LoVo (cell line): ENCODE measurements around the gene SENP2.
A peak's percentile ranks its signal among the peaks of the same experiment; 100 is the strongest.
"Not testable (repeated sequence)": the region's sequence is repeated elsewhere in the genome, so short reads cannot be mapped to it uniquely, and the experiment has no call there.

Experiments used
- DNase-seq: peaks from one replicate; pipeline ENCODE4 v3.0.0-alpha.2; 2016; ENCODE audit warnings: low spot score

Gene SENP2

DNA sequence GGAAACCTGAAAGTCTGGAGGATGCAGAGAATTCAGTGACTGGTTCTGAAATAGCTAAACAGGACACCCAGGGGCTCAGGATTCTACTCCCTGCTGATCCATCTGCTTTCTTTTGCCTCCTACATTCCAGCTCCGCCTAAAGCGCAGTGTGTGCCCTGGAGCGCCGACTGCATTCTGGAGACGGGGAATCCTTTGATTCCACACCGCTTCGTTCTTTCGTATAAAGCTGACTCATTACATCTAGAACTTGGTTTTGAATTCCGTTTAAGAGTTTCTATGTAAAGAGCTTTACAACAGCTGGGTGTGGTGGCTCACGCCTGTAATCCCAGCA, 61.8 kb downstream of the SENP2 start:
- DNase-seq, result no peak

DNA sequence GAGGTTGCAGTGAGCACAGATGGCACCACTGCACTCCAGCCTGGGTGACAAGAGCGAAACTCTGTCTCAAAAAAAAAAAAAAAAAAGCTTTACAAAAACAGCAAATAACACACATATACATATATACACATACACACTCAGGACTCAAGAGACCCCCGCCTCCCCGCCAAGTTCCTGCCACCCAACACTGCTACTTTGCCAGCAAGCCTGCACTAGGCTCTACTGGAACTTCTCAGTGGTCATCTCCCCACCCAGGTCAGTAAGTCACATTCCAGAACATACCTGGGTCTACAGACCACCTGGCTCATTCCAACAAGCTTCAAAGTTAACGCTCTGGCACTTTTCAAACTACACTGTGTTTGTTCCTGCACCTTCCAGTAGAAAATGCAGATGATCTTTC, 62.3 kb downstream of the SENP2 start:
- DNase-seq, result no peak

DNA sequence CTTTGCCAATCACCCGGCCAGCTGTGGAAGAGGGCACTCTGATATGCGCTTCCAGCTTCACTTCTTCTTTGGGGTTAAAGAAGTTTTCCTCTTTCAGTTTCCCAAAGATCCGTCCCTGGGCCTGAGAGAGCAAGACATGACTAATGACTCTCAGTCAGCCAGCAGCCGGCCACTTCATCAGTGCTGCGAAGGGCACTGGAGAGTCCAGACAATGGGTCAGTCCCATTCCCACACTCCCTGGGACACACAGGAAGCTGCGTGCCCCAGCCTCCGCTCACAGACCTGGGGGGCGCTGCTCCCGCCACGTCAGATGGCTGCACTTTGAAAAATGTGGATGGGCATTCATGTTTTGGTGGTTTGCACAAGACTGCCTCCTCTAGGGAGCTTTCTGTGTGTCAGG, 63.3 kb downstream of the SENP2 start:
- no peak for DNase-seq

DNA sequence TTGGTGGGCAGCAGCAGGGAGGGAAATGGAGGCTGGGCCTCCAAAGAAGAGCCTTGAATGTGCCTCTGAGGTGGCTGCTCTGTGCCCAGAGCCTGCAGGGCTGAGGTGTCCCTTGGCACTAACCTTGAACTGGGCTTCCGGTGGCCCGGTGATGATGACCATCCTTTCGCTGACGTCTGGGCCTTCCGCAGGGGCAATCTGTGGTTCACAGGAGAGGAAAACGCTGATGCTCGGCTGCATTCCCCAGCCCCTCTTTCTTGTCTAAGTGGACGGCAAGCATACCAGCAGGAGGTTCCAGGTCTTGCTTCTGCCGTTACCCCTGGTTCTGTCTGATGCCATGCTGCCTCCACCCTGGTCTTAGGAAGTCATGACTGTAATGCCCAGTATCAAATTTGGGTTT, 65.9 kb downstream of the SENP2 start:
- DNase-seq, result no peak

DNA sequence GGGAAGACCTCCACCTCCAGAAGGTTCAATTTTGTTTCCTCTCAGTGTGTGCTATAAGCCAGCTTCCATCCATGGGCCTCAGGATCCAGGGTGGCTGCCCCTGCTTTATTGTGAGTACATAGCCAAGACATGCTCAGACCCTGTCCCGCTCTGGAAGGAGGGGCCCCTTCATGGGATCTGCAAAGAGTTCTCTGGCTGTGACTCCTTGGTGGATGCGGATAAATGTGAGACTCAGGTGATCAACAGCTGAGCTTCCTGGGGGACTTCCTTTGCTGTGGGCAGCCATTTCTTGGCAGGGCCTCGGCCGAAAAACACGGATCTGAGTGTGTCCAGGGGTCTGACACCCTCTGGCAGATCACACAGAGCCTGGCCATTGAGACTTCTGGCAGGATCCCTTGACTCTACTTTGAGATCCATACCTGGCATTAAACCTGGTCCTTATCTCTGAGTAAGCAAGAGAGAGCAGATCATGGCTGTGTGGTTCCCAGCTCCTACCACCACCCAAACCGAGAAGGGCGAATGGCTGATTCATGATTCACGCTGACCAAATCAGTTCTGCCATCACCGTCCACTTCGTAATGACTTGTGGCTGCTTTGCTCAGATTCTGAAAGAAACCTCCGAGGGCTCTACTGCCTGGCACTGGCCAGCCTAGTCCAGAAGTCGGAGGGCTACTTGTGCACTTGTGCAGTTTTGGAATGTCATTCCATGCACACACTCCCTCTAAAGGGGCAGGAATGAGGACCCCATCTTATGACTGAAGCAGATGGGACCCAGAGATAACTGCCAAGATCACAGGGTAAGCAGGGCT, 68.1 kb downstream of the SENP2 start:
- DNase-seq, result no peak

DNA sequence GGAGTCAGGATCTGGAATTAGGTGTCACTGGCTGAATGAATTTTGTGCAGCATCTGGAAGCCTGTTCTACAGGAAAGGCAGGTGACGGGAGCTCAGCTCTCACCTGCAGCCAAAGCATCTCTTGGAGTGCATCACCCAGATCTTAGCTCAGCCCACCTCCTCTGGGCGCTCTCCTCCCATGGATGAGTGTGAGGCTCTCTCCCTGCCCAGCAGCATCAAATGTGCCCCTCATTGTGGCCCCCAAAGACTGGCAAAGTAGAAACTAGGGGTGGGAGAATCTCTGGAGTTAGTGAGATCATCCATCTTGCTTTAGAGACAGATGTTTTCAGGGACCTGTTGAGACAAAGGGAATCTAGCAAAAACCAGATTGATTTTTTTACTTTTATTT, 68.7 kb downstream of the SENP2 start:
- no peak for DNase-seq

DNA sequence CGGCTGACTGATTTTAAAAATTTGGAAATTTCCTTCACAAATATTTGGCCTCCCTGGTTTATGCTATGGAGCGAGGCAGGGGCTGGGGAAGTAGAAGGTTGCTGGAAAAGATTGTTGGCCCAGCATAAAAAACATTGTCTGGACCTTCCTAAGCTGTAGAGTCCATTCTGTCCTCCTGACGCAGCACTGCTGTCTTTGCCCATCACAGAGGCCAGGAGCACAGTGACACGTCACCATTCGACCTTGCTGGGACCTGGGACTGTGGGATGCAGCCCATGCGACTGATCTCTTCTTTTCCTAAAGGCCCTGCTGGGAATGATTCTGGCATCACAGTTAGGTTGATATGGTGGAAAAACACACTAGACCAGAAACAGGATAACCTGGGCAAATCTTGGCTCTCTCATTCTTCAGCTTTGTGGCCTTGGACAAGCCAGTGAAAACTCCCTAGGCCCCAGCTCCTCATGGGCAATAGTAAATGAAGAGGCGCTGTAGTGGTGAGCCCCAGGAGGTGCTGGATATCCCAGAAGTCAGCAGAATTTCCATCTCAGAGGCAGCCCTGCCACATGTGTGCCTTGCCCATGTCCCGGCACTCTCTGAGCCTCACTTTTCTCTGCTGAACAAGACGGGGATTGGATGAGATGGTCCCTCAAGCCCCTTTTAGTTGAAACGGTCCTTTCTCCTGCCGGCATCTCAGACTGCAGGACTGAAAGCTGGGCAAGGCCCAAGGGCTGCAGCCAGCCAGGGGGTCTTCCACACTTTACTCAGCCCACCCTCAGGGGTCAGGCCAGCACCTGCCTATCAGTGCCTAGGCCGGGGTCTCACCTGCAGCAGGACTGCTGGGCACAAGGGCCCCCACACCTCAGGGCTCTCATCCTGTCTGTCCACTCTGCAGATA, 69.6 kb downstream of the SENP2 start:
- no peak for DNase-seq

DNA sequence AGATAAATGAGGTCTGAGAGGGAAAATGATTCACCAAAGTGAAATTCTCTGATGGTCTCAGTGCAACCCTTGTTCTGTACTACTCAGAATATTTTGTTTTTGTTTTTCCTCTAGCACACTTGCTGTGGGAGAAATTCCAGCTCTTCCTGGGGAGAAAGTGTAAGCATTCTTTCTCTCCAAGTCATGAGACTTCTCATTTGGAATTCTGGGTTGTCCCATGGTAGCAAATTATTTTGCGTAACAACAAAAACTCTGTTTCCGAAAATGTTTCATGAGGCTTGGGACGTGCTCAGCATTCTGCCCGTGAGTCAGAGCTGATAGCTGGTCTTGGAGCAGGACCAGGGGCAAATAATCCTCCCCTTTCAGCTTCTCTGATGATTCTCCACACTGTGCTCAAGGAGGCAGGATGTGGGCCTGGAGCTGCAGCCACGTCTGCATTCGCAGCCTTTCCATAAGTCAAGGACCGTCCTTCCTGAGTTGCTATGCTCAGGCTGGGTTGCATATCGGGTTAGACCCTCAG, 70.3 kb downstream of the SENP2 start:
- DNase-seq, result no peak

DNA sequence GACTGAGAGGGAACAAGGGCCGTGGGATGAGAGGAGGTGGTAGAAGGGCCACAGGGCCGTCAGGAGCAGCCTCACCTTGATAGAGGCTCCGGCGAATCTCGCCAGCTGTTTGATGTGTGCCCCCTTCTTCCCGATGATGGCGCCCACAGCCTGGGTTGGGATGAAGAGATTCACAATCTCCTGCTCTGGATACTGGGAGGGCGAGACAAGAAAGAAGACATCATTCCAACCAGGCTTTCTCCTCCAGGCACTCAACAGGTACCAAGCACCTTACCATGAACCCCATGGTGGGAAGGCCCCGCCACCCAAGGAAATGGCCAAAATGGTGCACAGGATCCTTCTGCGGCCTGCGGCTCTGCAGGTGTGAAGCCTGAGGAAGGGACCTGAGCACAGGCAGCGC, 71.1 kb downstream of the SENP2 start:
- no peak for DNase-seq

DNA sequence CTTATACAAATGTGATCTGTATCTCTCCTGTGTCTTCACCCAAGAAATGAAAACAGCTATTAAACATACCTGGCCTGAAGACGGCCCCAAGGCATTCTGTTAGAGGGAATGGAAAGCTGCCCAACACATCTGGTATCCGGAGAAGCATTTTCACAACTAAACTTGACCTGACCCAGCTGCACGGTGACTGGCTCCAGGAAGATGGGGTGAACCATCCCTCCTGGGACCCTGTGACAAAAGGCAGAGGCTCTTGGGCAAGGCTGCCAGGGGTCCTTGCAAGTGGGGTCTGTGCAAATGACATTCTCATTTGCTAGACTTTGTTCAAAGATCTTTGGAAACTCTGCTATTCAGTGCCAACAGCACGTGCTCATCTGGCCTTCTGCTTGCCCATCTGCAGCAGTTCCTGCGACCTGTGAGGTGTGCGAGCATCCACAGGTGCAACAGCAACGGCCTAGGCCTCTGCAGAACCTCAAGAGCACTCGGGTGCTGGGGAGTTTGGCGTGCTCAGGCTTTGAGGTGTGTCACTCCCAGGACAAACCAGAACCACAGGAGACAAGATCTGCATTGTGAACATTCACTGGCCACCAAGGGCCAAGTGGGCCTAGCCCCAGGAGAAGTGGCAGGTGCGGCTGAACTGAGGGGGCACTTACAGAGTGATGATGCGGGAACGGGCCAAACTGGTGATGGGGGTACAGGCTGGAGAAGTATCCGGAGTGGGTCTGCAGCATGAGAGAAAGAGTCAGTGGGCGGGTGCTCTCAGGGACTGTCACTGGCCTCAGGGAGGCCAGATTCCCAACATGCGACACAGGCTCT, 71.8 kb downstream of the SENP2 start:
- DNase-seq, result no peak

DNA sequence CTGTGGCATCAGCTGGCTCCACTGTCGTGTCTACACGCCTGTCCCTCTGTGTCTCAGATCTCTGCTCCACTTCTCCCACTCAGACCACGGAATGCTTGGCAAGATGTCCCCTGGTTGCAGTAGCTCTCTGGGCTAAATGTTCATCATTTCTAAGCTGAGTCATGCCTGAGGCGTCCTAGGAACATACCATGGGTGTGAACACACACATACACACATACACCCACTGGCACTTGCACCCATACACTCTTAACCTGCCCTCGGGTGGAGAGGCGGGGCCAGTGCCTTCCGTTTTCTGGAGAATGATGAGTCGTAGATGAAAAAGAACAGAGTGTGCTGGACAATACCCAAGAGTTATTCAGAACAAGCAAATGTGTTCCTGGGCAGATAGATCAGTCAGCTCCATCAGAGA, 72.4 kb downstream of the SENP2 start:
- DNase-seq, result peak; percentile 29

DNA sequence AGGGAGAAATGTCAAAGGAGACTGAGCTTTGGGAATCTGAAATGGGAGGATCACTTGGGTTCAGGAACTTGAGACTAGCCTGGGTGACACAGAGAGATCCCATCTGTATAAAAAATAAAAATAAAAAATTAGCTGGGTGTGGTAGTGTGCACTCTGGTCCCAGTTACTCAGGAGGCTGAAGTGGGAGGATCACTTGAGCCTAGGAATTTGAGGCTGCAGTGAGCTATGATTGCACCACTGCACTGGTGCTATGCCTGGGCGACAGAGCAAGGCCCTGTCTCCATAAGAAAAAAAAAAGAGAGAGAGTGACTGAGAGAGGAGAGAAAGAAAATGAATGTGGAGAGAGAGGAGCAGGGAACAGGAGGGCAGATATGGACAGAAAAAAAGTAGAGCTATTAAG, 72.8 kb downstream of the SENP2 start:
- DNase-seq, result no peak

DNA sequence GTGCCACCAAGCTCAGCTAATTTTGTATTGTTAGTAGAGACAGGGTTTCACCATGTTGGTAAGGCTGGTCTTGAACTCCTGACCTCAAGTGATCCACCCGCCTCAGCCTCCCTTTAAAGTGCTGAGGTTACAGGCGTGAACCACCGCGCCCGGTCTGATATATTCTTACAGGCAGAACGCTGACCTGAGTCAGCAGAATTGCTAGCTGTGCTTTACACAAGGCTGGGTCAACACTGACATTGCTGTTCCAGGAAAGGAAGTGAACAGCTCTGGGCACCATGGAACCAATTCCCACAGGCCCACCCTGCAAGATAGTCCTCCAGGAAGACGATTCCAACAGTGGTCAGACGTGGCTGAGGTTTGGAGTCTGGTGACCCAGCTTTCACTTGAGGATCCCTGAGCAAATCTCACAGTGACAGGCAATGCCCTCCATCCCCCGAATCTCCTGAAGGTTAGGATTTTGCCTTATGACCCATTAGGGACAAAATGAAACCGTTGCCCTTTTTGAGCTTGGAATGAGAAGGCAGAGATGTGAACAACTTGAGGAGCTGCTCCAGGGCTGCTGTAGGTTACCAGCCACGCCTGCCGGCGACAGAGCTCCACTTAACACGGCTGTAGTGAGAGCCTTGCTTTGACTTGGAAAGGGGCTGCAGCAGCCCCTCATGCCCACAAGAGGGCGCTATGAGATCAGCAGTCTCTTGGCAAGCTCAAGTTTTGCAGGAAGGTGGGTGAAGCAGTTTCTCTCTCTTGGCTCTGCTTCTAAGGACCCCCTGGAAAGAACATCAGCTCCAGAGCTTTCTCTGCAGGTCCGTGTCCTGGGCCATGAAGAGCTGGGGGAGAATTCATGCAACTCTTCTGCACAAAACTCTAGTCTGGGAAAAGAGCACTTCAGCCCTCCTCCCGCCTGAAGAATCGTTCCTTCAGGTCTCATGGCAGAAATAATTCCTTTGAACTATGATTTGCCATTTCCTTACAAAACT, 74.1 kb downstream of the SENP2 start:
- peak; percentile 65 for DNase-seq

DNA sequence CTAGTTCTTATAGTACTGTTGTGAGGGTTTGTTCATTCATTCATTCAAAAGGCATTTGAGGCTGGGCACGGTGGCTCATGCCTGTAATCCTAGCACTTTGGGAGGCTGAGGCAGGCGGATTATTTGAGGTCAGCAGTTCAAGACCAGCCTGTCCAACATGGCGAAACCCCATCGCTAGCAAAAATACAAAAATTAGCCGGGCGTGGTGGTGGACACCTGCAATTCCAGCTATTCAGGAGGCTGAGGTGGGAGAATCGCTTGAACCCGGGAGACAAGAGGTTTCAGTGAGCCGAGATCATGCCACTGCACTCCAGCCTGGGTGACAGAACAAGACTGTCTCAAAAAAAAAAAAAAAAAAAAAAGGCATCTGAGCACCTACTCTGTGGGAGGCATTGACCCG, 75.2 kb downstream of the SENP2 start:
- DNase-seq, result not testable (repeated sequence)

DNA sequence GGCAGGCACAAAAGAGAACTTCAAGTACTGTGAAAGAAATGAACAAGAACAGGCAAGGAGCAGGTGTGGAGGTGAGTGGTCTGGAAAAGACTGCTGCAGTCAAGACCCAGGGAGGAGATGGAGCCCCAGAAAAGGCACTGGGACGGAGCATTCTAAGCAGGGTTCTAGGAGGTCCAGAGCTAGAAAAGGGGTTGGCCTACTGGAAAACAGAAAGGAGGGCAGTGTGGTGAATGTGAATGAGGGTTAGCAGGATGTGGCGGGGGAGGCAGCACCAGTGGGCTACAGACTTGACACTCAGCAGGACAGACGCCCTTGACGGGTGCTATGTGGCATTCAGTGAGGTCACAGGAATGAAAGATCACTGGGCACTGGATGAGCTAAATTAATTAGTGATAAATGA, 75.7 kb downstream of the SENP2 start:
- DNase-seq, result no peak

DNA sequence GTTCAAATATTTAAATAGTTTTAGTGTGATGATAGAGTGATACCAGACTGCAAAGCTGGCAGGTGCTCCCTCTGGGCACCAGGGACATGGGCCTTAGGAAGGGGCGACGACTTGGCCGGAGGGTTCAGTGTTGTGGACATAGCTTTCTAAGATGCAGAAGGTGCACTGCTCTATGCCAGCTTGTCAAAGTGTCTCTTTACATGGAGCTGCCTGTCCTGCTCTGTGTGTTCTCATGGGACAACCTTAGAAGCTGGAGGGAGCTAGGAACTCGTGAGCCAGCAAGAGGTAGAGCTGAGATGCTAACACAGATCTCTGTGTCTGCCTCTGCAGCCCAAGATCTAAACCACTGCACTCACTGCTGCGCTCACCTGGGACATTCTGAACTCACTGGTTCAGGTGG, 77.8 kb downstream of the SENP2 start:
- DNase-seq, result no peak

DNA sequence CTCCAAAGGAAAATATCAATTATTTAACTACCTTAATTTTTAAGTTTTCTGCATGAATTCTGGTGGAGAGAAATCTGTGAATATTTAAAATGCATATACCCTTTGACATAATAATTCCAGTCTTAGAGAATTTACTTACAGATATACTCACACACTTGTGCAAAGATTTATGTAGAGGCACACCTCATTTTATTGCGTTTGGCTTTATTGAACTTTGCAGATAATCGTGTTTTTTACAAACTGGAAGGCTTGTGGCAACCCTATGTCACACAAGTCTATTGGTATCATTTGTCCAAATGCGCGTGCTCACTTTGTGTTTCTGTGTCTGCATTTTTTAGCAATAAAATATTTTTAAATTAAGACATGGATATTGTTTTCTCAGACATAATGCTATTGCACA, 81.5 kb downstream of the SENP2 start:
- no peak for DNase-seq

DNA sequence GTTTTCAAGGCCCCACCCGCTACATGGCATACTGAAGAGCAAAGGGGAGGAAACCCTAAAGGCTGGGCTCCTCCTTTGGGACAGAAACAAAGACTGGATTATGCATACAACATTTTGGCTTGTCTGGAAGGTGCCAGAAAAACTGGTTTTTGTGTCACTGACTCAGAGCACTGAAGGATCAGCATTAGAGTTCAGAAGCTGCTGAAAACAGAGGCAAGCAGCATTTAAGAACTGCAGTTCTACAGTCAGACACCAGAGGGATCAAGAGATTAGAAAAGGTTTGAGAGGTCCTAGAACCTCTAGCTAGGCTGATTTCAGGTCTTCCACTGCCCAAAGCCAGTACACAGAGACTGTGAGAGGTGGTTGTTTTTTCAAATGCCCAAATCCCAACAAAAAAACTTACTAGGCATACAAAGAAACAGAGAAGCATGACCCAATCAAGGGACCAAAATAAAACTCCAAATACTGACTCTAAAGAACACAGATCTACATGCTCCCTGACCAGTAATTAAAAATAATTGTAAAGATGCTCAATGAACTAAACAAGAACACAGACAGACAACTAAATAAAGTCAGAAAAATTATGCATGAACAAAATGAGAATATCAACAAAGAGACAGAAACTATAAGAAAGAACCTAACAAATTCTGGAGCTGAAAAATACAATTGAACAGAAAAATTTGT, 91.2 kb downstream of the SENP2 start:
- peak; percentile 53 for DNase-seq

DNA sequence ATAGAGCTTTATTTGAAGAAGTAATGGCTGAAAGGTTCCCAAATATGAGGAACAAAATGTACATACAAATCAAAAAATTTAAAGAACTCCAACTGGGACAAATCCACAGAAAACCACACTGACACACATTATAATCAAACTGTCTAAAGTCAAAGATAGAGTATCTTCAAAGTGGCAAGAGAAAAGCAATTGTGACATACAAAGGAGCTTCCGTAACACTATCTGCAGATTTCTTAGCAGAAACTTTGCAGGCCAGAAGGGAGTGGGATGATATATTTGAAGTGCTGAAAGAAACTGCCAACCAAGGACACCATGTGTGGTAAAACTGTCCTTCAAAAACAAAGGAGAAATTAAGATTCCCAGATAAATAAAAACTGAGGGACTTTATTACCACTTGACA, 91.9 kb downstream of the SENP2 start:
- no peak for DNase-seq

DNA sequence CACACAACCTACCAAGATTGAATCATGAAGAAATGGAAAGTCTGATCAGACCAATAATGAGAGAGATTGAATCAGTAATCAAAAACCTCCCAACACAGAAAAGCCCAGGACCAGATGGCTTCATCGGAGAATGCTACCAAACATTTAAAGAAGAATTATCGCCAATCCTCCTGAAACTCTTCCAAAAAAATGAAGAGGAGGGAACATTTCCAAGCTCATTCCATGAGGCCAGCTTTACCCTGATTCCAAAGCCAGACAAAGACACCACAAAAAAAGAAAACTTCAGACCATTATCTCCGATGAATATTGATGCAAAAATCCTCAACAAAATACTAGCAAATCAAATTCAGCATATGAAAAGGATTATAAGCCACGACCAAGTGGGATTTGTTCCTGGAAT, 94.1 kb downstream of the SENP2 start:
- DNase-seq, result no peak
